Renal cortical epithelial cell (primary cell): ENCODE data around the gene SPHK1. TPM values are rescaled to one million over a fixed set of nuclear protein-coding genes. Genes with fewer than 3 reads are reported as not detected.

ENCODE experiments used
- DNase-seq: peaks from one replicate; pipeline ENCODE4 v3.0.0-alpha.2; 2011; ENCODE audit warnings: low read depth
- total RNA-seq: library from RNA; depleted of rRNA; stranded (reverse); fragments of >200 nt; gene quantifications from 2 replicates; pipeline ENCODE4 v1.2.3, GENCODE V29; 2014

The SPHK1 gene
- total RNA-seq, 1 donor from 2014 or later = 16.5 TPM

GRCh38 chr17:76407509-76407908 lies 23.1 kb downstream of the SPHK1 start:
- DNase-seq = no peak

- peak; percentile 41 for DNase-seq
Measured at GRCh38 chr17:76408037-76408849, 23.8 kb downstream of the SPHK1 start.

GRCh38 chr17:76410328-76410965 lies 26.0 kb downstream of the SPHK1 start:
- no peak for DNase-seq

GRCh38 chr17:76411247-76411646 lies 26.8 kb downstream of the SPHK1 start:
- no peak for DNase-seq

GRCh38 chr17:76414334-76415295 lies 30.2 kb downstream of the SPHK1 start:
- no peak for DNase-seq

GRCh38 chr17:76415786-76416185 lies 31.4 kb downstream of the SPHK1 start:
- DNase-seq = no peak

- DNase-seq = no peak
Measured at GRCh38 chr17:76416457-76416856, 32.0 kb downstream of the SPHK1 start.

- no peak for DNase-seq
Measured at GRCh38 chr17:76416899-76417298, 32.5 kb downstream of the SPHK1 start.

- no peak for DNase-seq
Measured at GRCh38 chr17:76417499-76418143, 33.2 kb downstream of the SPHK1 start.

- DNase-seq = no peak
Measured at GRCh38 chr17:76419576-76420260, 35.3 kb downstream of the SPHK1 start.

- no peak for DNase-seq
Measured at GRCh38 chr17:76420356-76421043, 36.1 kb downstream of the SPHK1 start.

GRCh38 chr17:76421044-76421407 lies 36.6 kb downstream of the SPHK1 start:
- DNase-seq = no peak

GRCh38 chr17:76422406-76422805 lies 38.0 kb downstream of the SPHK1 start:
- no peak for DNase-seq

GRCh38 chr17:76422860-76423259 lies 38.5 kb downstream of the SPHK1 start:
- no peak for DNase-seq

- no peak for DNase-seq
Measured at GRCh38 chr17:76426853-76427252, 42.4 kb downstream of the SPHK1 start.

- DNase-seq = peak; percentile 88
Measured at GRCh38 chr17:76427501-76428231, 43.3 kb downstream of the SPHK1 start.

- no peak for DNase-seq
Measured at GRCh38 chr17:76428511-76428910, 44.1 kb downstream of the SPHK1 start.

- DNase-seq = no peak
Measured at GRCh38 chr17:76431509-76431908, 47.1 kb downstream of the SPHK1 start.

- DNase-seq = no peak
Measured at GRCh38 chr17:76432004-76432403, 47.6 kb downstream of the SPHK1 start.
